HG02642 (cell line): ENCODE data around the gene ZBTB20.
A peak's percentile ranks its signal among the peaks of the same experiment; 100 is the strongest.

Source experiments
- ATAC-seq: cut with Tn5 transposase; IDR thresholded peaks from one replicate; pipeline ENCODE4 v1.9.1; 2021; ENCODE audit warnings: mild to moderate bottlenecking; ENCODE audit not compliant: unreplicated experiment, poor library complexity

ZBTB20 gene

GRCh38 chr3:114333923-114334240, 813.2 kb downstream of the ZBTB20 start:
- no peak for ATAC-seq

DNA sequence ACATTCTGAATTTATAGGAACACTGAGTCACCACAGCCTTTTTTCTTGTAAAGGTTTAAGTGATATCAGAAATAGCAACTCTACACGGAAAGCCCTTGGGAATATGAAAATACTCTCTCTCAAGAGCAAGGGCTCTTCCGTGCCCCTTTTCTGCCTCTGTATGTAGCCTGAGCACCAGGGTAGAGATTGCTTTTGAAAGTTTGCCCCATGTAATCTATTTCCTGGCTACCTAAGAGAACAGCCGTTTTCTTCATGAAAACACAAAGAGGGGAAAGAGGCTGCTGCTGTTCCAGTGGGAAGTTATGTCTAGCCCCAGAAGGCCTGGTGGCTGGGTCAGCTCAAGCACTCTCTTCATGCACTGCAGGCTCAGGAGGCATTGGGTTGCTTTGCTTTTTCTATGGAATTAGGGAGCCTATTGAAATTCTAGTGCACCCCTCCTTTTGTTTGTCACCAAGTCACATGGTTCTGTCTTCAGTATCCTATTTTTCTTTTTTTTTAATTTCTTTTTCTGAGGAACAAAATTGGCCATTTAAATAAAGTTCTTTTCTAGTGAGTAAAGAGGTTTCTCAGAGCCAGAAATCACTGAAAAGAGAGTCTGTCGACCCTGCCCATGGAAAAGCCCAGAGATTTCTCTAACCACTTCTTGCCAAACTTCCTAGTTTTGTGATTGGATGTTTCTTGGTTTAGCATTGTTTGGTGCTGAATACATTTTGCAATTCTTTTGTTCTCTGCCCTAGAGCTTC, 813.7 kb downstream of the ZBTB20 start:
- ATAC-seq, result no peak

- ATAC-seq, result no peak
Measured at GRCh38 chr3:114332342-114333179, 814.5 kb downstream of the ZBTB20 start.

DNA sequence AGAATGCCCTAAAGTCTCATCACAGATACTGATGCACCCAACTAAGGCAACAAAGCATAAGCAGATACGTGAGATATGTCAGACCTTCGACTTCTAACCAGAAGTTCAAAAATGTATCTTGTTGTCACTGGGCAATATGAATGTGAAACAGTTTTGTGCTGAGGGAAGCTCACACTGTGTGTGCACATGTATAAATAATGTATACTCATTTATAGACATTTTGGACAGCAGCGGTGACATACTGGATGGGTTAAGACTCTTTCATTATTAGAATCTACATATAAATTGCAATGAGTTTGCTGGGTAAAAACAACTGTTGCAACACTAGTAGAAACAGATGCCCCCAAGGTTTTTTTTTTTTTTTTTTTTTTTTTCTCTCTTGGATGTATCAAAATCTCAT, 815.4 kb downstream of the ZBTB20 start:
- no peak for ATAC-seq

DNA sequence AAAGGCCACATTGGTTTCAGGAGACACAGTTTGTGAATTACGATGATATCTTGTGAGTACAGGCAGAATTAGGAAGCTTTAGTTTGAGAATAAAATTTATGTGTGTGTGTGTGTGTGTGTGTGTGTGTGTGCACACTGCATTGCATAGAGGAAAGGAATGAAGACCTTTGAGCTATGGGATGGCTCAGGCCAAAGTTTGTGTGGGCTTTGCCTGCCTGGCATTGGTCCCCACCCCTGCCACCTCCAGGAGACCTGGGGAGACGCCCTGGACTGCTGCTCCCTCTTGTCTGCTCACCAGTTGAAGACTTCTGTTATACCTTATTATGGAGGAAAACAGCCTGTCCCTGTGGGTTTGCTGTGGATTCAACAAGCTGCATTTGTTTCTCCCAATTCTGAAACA, 816.1 kb downstream of the ZBTB20 start:
- no peak for ATAC-seq

GRCh38 chr3:114329823-114330222, 817.3 kb downstream of the ZBTB20 start:
- ATAC-seq, result no peak

DNA sequence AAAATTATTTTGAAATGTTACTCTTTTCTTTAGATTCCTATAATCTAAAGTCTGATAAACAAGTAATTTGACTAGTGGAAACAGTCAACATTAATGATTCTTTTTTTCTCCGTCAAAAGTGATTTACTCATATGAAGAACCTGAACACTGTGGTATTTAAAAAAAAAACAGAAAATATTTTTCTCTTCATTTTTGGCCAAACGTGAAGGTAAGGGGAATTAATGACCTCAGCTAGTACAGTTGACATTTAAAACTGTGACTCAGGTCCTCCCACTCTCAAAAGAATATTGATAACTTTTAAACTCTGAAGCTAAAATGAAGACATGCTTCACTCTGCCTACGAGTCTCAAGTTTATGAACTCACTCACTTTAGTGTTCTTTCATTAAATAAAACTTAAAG, 818.7 kb downstream of the ZBTB20 start:
- no peak for ATAC-seq

DNA sequence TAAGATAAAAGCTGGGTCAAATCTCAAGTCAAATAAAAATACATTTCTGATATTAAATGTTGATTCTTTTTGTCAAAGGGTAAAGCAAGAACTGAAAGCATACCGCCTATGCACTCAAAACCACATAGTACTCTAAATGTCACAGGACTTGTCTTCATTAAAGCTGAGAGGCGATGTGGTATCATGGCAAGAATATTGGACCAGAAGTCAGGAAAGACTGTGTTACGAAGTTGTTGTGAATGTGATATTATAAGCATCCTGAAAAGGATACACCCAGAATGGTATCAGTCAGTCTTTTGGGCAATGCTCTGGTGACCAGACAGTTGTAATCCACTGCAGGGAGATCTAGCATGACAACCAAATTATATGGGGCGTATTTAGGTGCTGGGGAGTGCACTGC, 819.4 kb downstream of the ZBTB20 start:
- no peak for ATAC-seq

DNA sequence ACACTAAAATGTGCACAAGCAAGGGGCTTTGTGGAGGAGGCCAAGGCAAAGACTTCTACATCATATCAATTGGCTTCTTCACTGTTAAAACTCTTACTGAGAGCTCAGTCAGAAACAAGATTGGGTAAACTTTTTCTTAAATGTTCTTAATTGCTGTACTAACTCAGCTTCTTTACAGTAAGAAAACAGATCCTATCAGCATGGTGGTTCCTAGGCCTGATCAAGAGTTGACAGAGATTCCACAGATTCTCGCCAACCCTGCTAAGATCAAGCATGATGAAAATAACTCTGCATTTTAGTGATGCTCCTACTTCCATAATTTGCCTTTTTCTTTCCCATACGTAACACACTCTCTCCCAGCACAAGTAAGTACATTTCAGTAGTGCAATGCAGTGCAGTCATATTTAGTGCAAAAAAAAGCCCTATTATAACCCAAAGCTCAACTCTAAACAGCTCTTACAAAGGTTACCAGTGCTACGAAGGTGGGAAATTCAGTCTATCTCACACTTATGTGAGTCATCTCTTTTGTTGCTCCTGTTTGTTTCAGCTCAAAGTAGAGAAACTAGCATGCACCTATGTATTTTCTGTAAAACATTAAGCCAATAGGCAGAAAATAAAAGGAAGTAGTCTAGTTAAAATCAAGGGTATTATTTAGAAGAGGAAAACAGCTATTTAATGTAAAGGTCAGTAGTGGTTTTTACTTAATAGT, 823.4 kb downstream of the ZBTB20 start:
- peak; percentile 67 for ATAC-seq

- ATAC-seq, result no peak
Measured at GRCh38 chr3:114320246-114320645, 826.8 kb downstream of the ZBTB20 start.

DNA sequence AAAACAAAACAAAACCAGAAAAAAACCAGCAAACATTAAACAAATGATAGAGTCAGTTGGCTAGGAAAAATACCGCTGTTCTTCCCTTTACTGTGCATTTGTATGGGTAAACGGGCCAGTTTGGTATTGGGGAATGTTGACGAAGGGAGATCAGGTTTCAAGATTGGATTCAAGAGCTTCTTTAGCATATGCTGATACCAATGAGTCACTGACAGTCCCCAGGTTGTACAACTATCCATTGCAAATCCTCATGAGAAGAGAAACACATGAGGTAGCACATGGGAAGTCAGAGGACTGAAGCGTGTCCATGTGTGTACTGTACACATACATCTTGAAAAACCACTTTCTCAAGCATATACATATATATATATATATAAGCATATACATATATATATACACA, 827.6 kb downstream of the ZBTB20 start:
- no peak for ATAC-seq

- no peak for ATAC-seq
Measured at GRCh38 chr3:114318295-114318694, 828.8 kb downstream of the ZBTB20 start.

GRCh38 chr3:114314282-114314681, 832.8 kb downstream of the ZBTB20 start:
- ATAC-seq, result no peak

GRCh38 chr3:114313426-114313825, 833.7 kb downstream of the ZBTB20 start:
- ATAC-seq, result no peak

DNA sequence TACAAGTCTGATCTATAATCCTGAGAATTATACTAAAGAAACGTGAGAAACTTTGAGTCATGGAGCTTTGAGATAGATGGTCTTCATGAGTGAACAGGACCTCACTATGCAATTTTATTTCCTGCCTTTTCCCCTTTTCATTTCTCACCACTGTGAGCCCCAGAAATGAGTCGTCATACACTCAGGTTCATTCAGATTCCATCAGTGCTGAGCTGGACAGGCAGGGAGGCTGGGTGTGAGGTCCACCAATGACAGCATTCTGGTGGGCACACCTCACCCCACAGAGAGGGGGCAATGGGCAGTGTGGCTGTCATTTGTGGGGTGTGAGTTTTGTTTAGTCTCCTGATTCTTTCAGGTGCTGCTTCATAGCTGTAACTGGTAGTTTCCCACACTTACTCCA, 836.4 kb downstream of the ZBTB20 start:
- ATAC-seq, result no peak

DNA sequence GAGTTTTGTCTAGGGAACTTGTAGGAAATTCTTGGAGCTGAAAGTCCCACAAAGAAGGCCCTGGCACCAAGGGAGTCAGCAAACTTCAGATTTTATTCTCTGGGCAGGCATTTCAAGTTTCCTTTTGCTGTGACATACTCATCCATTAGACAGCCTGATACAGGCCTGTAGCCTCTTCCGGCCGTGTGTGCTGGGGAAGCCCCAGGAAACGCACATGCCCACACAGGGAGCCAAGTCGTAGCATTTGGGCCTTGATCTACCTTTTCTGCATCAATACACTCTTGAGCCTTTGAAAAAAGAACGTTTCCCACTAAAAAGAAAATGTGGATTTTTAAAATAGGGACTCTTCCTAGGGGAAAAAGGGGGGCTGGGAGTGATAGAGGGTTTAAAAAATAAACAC, 838.3 kb downstream of the ZBTB20 start:
- ATAC-seq, result peak; percentile 89

DNA sequence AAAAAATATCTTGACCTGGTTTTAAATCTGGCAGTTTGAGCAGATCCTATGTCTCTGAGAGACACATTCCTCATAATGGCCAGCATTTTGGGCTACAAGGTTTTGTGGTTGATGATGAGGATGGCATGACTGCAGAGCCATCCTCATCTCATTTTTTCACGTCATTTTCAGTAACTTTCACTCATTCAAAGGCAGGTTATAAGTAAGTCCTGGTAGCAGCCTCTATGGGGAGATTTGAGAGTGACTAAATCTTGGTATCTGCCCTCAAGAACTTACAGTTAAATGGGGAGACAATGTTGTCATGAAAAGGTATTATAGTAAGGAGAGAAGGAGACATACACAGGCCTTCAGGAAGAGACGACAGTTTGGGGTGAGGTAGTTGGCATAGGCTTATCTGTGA, 838.7 kb downstream of the ZBTB20 start:
- ATAC-seq, result peak; percentile 19

- peak; percentile 17 for ATAC-seq
Measured at GRCh38 chr3:114307832-114308231, 839.3 kb downstream of the ZBTB20 start.

DNA sequence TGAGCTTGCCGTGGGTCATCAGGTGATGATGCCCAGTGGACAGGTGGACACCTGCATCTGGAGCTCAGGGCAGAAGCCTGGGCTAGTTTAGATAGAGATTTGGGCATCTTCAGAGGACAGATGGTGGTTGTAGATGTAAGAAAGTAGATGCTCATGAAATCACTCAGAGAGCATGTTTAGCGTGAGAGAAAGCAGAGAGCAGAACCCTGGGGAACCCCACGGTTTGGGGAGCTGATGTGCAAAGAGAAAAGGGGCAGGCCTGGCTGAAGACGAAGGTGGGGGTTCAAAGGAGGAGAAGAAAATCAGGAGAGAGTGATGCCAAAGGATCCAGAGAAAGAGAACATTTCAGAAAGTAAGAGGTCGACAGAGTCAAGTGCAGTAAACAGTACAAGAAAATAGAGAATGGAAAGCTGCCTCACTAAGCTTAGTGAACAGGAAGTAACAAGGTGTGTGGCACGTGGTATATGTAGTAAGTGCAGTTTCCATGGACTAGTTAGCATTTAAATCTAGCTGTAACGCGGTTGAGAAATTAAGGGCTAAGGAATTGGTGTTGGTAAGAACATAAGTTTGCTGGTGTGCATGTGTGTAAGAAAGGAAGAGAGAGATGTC, 839.8 kb downstream of the ZBTB20 start:
- peak; percentile 58 for ATAC-seq

DNA sequence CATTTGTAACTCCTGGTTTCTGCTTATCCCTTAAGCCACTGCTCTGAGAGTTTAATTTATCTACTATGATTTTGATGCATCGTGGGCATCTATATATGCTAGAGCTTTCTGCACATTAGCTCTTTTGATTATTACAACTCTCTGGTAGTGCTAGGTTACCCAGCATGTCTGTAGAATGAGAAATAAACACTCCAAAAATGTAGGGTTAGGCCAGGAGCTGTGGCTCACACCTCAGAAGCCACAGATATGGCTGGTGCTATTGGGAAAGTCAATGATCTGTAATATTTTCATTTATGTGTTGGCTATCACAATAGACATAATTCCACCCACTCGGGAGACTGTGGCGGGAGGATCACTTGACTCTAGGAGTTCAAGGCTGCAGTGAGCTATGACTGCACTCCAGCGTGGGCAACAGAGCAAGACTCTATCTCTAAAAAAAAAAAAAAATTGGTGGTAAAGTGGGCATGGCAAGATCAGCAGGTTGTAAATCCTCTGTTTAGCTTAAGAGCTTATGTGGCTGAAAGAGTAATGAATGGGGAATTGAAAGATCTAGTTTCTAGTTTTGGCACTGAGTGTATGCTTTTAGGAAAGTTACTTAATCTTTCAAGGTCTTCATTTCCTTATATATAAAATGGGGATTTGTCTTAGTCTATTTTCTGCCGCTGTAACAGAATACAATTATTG, 847.0 kb downstream of the ZBTB20 start:
- ATAC-seq, result peak; percentile 38
